Stimulated activated CD4-positive, alpha-beta T cell treated with anti-CD3 and anti-CD28 coated beads, Interleukin-1b, Interleukin-23, amount 100 ng/mL, for 4 hours (primary cell): Measurements from ENCODE around the gene LAMTOR3.
"Not testable (repeated sequence)": the region's sequence is repeated elsewhere in the genome, so short reads cannot be mapped to it uniquely, and the experiment has no call there.

Experiments used
- DNase-seq, 2 donors: peaks; one replicate each; pipeline ENCODE4 v3.0.0-alpha.2; 2020; ENCODE audit warnings: low read depth in 2 of 2

LAMTOR3 gene

GRCh38 chr4:99830051-99830450 lies 64.2 kb downstream of the LAMTOR3 start:
- not testable (repeated sequence) for DNase-seq

- DNase-seq: no peak
Observed at GRCh38 chr4:99828477-99828876, 65.8 kb downstream of the LAMTOR3 start.
